ENCODE results near the gene DEFB128.
"Not testable (repeated sequence)": the region's sequence is repeated elsewhere in the genome, so short reads cannot be mapped to it uniquely, and the experiment has no call there.

DEFB128 gene

DNA sequence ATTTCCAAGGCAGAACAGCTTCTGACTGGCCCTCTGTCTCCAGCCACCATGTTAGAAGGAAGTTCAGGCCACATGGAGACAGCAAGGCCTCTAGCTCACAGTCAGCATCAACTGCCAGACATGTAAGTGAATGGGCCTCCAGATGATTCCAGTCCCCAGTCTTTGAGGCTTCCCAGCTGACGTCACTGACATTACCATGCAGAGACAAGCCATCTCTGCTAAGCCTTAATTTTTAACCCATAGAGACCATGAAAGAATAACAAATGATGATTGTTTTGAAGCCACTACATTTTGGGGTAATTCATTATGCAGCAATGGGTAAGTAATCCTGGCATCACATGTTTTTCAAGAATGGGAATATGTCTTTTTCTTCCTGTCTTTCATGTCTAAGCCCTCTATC lies 26.3 kb upstream of the DEFB128 start:
- TF ChIP-seq Cebpa-rat (IDR thresholded peaks at IDR 0.05) = no peak
- Histone ChIP-seq H3K4me1 (peaks cover 6% of the 10 kb centered on the region), H3K9me3 (no peaks in the 10 kb centered on the region), H3K27me3 (no peaks in the 10 kb centered on the region), H3K4me3 (no peak overlapping the region), H3K4me2 (no peak overlapping the region), H3K9ac (no peak overlapping the region), H3K27ac (no peak overlapping the region), H3K36me3 (no peaks in the 10 kb centered on the region), H4K20me1 (no peaks in the 10 kb centered on the region)

DNA sequence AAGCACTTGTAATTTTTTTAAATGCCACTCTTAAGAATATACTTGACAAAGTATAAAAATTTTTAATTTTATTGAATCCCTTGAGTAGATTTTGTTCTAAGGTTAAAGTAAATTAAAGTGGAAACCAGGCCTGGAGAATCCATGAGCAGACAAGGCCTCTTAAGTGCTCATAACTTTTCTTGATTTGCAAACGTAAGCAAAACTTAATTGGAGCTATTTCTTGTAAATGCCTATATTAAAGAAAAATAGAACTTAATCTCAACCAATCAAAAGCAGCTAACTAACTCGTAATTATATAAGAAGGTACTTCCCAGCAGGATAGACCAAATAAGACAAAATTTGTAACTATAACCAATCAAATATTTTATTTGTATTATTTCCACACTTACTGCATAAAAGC lies 24.9 kb upstream of the DEFB128 start:
- no peak for TF ChIP-seq Cebpa-rat (IDR thresholded peaks at IDR 0.05)
- no peak overlapping the region for H3K9ac ChIP-seq

GRCh38 chr20:210809-211502 lies 21.4 kb upstream of the DEFB128 start:
- no peaks in the 10 kb centered on the region for H3K4me1 ChIP-seq
- H3K36me3 ChIP-seq = no peaks in the 10 kb centered on the region
- no peak overlapping the region for H3K4me3 ChIP-seq
- no peak overlapping the region for H3K9ac ChIP-seq
- H3K9me3 ChIP-seq = no peaks in the 10 kb centered on the region
- no peak overlapping the region for H3K27ac ChIP-seq
- no peaks in the 10 kb centered on the region for H3K27me3 ChIP-seq
- H3K4me2 ChIP-seq = no peak overlapping the region
- TF ChIP-seq Cebpa-rat (IDR thresholded peaks at IDR 0.05) = no peak
- no peaks in the 10 kb centered on the region for H4K20me1 ChIP-seq

More for the DNA sequence above, 24.9 kb upstream of the DEFB128 start:
- Histone ChIP-seq H3K4me2 (no peak overlapping the region), H3K36me3 (no peaks in the 10 kb centered on the region), H3K27me3 (no peaks in the 10 kb centered on the region), H3K4me1 (peaks cover 6% of the 10 kb centered on the region), H3K9me3 (no peaks in the 10 kb centered on the region), H3K27ac (no peak overlapping the region), H4K20me1 (no peaks in the 10 kb centered on the region), H3K4me3 (no peak overlapping the region)

DNA sequence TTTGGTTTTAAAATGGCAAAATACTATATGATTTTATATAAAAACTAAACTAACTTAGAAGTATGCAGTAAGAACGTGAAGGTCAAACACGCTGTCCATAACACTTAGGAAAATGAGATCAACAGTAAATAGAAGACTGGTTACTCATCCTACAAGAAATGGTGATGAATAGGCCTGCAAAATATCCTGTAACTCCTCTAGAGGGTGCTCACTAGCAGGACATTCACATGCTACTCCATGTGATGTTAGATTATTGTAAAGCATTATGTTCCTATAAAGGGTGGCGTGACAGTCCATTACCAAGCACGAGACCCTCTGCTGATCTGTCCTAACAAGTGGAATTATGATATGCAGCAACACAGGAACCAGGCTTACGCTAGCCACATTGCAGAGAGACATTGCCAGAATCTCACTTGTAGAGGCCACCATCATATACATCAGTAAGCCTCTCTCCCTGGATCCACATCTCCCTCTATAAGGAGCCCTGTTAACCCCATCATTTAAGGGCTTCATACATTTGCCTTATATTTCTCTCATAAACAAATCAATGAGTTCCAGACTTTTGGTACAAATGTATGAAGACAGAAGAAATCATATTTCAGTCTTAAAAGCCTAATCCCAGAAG lies 19.5 kb upstream of the DEFB128 start:
- Histone ChIP-seq H4K20me1 (no peaks in the 10 kb centered on the region), H3K4me2 (no peak overlapping the region), H3K27me3 (no peaks in the 10 kb centered on the region), H3K4me1 (no peaks in the 10 kb centered on the region), H3K9ac (no peak overlapping the region), H3K9me3 (no peaks in the 10 kb centered on the region), H3K36me3 (no peaks in the 10 kb centered on the region), H3K27ac (no peak overlapping the region), H3K4me3 (no peak overlapping the region)
- no peak for TF ChIP-seq Cebpa-rat (IDR thresholded peaks at IDR 0.05)

GRCh38 chr20:203630-204029 lies 14.1 kb upstream of the DEFB128 start:
- H3K9me3 ChIP-seq, H3K27ac ChIP-seq, H4K20me1 ChIP-seq, H3K27me3 ChIP-seq, H3K9ac ChIP-seq, H3K4me3 ChIP-seq, H3K36me3 ChIP-seq, H3K4me2 ChIP-seq, H3K4me1 ChIP-seq: not testable (repeated sequence)

DNA sequence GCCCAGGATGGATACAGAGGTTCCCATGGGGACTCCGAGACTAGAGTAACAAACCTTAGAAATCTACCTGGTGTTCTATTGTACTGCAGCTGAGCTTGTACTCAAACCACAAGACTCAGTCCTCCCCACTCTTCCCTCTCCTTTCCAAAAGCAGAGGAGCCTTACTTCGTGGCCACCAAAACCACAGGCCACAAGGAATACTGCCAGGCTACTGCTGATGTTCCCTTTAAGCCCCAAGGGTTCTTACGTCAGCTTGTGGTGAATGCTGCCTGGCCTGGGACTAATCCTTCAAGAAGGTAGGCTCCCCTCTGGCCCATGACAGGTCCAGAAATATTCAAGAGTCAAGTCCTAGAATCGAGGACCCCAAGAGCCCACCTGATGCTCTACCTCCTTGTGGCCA lies 10.5 kb upstream of the DEFB128 start:
- peaks cover 7% of the 10 kb centered on the region for H3K4me1 ChIP-seq
- H3K4me2 ChIP-seq = 0 out of 2 replicates have a peak overlapping the region, but pooled peaks have one; percentile 9
- no peaks in the 10 kb centered on the region for H3K27me3 ChIP-seq
- TF ChIP-seq Cebpa-rat (IDR thresholded peaks at IDR 0.05) = no peak
- H3K4me3 ChIP-seq = no peak overlapping the region
- H3K36me3 ChIP-seq = no peaks in the 10 kb centered on the region
- no peaks in the 10 kb centered on the region for H3K9me3 ChIP-seq
- H3K27ac ChIP-seq = no peak overlapping the region
- H3K9ac ChIP-seq = no peak overlapping the region
- H4K20me1 ChIP-seq = no peaks in the 10 kb centered on the region

GRCh38 chr20:198225-198624 lies 8.7 kb upstream of the DEFB128 start:
- H3K9ac ChIP-seq = no peak overlapping the region
- no peak overlapping the region for H3K4me2 ChIP-seq
- no peak overlapping the region for H3K4me3 ChIP-seq
- no peaks in the 10 kb centered on the region for H3K9me3 ChIP-seq
- H4K20me1 ChIP-seq = no peaks in the 10 kb centered on the region
- H3K27me3 ChIP-seq = no peaks in the 10 kb centered on the region
- no peak overlapping the region for H3K27ac ChIP-seq
- H3K4me1 ChIP-seq = peaks cover 7% of the 10 kb centered on the region
- H3K36me3 ChIP-seq = no peaks in the 10 kb centered on the region
- no peak for TF ChIP-seq Cebpa-rat (IDR thresholded peaks at IDR 0.05)

GRCh38 chr20:187733-188132 lies 1.8 kb downstream of the DEFB128 start:
- Histone ChIP-seq H3K9ac (no peak overlapping the region), H3K36me3 (no peaks in the 10 kb centered on the region), H3K9me3 (peaks cover 31% of the 10 kb centered on the region), H3K4me3 (no peak overlapping the region), H3K27me3 (no peaks in the 10 kb centered on the region), H3K4me2 (no peak overlapping the region), H4K20me1 (no peaks in the 10 kb centered on the region), H3K27ac (no peak overlapping the region), H3K4me1 (no peaks in the 10 kb centered on the region)
- no peak for TF ChIP-seq Cebpa-rat (IDR thresholded peaks at IDR 0.05)

GRCh38 chr20:184288-184687 lies 5.2 kb downstream of the DEFB128 start:
- no peak for TF ChIP-seq Cebpa-rat (IDR thresholded peaks at IDR 0.05)
- H4K20me1 ChIP-seq = no peaks in the 10 kb centered on the region
- H3K9me3 ChIP-seq = peaks cover 13% of the 10 kb centered on the region; the same call in 1 of the 2 replicates
- H3K36me3 ChIP-seq = no peaks in the 10 kb centered on the region
- H3K27ac ChIP-seq = no peak overlapping the region
- no peaks in the 10 kb centered on the region for H3K4me1 ChIP-seq
- H3K4me3 ChIP-seq = no peak overlapping the region
- no peak overlapping the region for H3K9ac ChIP-seq
- H3K27me3 ChIP-seq = no peaks in the 10 kb centered on the region
- no peak overlapping the region for H3K4me2 ChIP-seq

- no peaks in the 10 kb centered on the region for H3K27me3 ChIP-seq
- H3K27ac ChIP-seq = no peak overlapping the region
- no peak overlapping the region for H3K9ac ChIP-seq
- H4K20me1 ChIP-seq = no peaks in the 10 kb centered on the region
- H3K4me2 ChIP-seq = no peak overlapping the region
- no peak overlapping the region for H3K4me3 ChIP-seq
- no peaks in the 10 kb centered on the region for H3K4me1 ChIP-seq
- no peak for TF ChIP-seq Cebpa-rat (IDR thresholded peaks at IDR 0.05)
- H3K9me3 ChIP-seq = no peaks in the 10 kb centered on the region
- no peaks in the 10 kb centered on the region for H3K36me3 ChIP-seq
Observed at GRCh38 chr20:168876-169275, 20.6 kb downstream of the DEFB128 start.
